Cerebellar cortex (tissue), 1 donor: ENCODE data around the gene DHRS7B.
"Not testable (repeated sequence)": the region's sequence is repeated elsewhere in the genome, so short reads cannot be mapped to it uniquely, and the experiment has no call there.

Source experiments
- DNase-seq: peaks from one replicate; pipeline ENCODE4 v3.0.0-alpha.2; 2015; ENCODE audit warnings: low spot score

The DHRS7B gene

DNA sequence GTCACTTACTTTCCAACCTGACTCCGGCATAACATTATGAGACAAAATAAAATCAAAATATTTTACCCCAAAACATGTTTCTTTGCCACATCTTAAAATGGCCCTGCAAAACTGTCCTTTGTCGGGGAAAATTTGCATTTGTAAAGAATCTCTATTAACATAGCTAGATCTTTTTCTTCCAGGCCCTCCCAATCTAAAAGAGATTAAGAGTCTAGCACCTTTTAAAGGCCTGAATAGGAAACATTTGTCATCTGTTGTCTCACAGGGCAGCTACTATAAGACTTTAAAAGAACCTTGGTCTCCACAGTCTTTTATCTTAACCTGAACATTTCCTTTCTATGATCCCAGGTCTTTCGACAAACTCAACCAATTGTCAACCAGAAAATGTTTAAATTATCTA lies 18.1 kb upstream of the DHRS7B start:
- no peak for DNase-seq

DNA sequence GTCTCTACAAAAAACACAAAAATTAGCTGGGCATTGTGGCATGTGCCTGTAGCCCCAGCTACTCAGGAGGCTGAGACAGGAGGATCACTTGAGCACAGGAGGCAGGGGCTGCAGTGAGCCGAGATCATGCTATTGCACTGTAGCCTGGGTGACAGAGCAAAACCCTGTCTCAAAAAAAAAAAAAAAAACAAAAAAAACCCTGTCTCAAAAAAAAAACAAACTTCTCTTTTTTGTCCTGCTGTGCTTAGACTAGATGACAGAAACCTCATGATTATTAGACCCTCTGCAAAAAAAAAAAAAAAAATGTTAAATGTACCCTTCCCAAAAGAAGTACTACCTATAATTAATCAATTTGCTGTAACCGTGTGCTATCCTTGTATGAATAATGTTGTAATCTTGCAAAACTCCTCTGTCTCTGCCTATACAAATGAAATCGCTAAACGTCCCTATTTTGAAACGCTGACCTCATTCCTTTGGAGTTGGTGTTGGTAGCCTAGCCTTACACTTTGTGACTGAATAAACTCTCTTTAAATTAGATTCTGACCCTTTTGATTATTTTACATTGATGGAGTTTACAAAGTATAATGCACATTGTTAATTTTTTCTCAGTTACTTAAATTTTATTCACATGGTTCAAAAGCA lies 13.6 kb upstream of the DHRS7B start:
- no peak for DNase-seq

DNA sequence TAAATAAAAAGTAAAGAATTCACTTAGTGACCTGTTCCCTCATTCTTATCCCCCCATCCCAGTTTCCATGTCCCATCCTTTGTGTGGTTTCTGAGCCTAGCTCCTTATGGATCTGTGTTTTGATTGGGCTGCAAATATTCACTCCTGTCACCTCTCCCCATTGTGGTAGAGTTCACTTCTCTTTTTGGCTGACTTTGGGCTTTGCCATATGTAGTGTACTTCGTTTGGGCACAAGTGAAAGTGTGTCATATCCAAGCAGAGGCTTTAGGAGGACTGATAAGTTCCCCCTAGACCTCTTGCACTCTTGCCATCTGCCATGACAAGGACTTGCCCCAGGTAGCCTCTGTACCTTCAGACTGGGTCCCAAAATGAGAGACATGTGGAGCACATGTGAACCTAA lies 13.0 kb upstream of the DHRS7B start:
- DNase-seq, result no peak

DNA sequence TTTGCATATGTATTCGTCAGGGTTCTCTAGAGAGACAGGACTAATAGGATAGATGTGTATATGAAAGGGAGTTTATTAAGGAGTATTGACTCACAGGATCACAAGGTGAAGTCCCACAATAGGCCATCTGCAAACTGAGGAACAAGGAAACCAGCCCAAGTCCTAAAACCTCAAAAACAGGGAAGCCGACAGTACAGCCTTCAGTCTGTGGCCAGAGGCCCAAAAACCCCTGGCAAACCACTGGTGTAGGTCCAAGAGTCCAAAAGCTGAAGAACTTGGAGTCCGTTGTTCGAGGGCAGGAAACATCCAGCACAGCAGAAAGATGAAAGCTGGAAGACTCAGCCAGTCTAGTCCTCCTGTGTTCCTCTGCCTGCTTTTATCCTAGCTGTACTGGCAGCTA lies 12.0 kb upstream of the DHRS7B start:
- DNase-seq, result not testable (repeated sequence)

DNA sequence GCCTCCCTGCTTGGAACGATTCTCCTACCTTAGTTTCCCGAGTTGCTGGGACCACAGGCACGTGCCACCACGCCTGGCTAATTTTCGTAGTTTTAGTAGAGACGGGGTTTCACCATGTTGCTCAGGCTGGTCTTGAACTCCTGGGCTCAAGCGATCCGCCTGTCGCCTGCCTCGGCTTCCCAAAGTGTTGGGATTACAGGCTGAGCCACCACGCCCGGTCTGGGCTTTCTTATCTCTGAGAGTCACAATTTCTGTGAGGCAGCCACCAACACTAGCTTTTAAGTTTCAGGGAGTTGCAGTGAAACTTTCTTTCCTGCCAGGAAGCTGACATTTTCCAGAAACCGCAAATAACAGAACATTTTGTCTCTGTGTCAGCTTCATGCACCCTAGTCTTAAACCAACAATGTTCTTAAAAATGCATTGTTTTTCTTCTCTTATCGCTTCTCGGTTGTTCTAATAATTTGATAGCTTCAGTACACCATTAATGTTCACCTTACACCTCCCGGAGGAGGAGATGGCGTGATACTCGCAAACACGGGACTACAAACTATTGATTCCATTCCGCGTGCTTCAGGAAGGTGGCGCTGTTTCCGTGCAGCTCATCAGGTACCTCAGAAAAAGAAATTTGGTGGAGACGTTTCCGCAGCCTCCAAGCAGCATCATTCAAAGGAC lies 7.4 kb upstream of the DHRS7B start:
- peak; percentile 86 for DNase-seq

DNA sequence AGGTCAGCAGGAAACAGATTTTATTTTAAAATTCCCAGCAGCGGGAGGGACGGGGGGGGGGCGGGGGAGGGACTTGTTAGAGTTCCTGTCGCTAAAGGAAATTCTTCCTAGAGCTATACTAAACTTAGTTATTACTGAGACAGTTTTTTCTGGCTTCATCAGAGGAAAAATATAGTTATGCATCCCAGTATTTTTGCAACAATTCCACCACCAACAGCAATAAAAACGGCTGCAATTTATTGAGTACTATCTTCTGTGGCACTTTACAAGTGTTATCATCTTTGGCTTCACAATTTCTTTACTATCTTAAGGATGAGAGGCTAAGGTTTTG lies 6.9 kb upstream of the DHRS7B start:
- DNase-seq, result no peak

DNA sequence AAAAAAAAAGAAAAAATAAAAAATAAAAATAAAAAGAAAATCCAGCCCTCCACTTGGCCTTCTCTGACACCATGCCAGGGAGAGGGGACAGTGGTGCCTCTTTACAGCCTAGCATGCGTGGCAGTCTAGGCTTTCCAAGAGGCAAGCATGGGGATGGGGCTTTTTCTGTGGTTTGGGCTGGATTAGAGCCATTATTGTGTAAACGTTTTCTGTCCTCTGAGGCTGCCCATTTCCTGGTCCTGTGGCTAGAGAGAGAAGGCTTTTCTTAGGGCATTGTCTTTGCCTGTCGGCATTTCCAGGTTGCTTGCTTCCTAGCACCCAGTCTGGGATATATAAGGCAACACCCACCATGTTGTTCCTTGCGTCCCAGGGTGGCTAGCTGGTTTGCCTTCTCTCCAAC lies 2.7 kb upstream of the DHRS7B start:
- DNase-seq, result no peak

DNA sequence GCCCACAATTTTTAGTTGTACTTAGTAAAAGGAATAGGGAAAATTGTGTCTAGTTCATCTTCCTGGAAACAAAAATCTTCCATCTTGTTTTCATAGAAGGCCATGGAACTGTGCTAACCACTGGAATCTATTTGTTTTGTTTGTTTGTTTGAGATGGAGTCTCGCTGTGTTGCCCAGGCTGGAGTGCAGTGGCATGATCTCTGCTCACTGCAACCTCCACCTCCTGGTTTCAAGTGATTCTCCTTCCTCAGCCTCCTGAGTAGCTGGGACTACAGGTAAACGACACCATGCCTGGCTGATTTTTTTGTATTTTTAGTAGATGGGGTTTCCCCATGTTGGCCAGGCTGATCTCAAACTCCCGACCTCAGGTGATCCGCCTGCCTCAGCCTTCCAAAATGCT lies 2.2 kb upstream of the DHRS7B start:
- not testable (repeated sequence) for DNase-seq

DNA sequence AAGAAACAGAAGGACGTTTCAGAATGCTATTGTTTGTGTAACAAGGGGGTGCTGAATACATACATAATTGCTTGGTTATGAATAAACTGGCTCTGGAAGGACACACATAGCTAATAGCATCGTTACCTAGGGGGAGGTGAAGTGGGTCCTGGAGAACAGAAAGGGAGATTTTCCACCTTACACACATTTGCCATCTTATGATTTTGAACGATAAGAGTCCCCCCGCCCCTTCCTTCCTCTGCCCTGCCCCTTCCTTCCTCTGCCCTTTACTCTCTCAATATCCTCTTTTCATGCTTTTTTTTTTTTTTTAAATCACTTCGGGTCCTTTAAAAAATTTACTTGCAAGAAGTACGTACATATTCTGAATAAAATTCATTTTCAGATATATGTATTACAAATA lies 902 bp upstream of the DHRS7B start:
- DNase-seq, result no peak

DNA sequence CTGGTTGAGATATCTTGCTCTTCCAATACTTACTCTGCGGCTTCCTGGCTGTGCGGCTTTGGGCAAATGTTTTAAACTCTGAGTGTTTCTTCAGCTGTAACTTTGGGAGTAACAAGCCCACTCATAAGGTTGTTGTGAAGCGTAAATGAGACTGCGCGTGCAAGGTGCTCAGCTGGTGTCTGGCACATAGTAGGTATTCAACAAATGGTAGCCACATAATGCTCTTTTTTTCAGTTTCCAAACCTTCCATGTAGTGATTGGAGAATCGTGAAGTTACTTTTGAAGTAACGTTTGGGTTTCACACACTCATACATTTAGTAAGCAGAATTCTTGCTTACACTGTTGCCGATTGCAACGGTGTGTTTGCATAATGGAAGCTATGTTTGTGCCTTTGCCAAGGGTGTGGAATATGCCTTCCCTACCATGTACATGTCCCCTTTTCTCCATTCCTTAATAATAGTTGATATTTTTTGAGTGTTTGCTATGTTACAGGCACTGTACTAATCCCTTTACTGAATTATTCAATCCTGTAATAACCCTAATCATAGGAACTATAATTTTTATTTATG lies 829 bp downstream of the DHRS7B start:
- DNase-seq, result no peak

DNA sequence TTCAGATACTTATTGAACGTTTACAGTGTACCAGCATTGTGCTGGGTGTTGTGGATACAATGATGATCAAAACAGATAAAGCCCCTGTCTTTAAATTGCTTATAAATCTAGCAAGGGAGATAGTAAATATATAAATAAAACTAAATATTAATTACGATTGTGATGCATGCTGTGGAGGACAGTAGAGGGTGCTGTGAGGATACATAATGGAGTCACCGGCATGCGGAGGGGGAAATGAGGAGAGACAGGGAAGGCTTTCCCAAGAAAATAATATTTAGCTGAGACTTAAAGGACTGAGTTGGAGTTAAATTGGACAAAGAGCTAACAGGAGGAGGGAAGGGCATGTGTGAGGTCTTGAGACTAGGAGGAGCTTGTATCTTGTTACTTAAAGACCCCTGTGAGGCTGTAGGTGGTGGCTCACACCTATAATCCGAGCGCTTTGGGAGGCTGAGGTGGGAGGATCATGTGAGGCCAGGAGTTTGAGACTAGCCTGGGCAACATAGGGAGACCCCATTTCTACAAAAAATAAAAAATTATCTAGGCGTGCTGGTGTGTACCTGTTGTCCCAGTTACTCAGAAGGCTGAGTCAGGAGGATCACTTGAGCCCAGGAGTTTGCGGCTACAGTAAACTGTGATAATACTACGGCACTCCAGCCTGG lies 2.4 kb downstream of the DHRS7B start:
- peak; percentile 53 for DNase-seq

DNA sequence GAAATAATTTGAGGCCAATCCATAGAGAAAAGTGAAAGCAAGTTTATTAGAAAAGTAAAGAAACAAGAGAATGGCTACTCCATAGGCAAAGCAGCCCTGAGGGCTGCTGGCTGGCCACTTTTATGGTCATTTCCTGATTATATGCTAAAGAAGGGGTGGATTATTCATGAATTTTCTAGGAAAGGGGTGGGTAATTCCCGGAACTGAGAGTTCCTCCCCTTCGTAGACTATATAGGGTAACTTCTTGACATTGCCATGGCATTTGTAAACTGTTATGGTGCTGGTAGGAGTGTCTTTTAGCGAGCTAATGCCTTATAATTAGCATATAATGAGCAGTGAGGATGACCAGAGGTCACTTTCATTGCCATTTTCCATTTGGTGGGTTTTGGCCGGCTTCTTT lies 4.4 kb downstream of the DHRS7B start:
- no peak for DNase-seq

DNA sequence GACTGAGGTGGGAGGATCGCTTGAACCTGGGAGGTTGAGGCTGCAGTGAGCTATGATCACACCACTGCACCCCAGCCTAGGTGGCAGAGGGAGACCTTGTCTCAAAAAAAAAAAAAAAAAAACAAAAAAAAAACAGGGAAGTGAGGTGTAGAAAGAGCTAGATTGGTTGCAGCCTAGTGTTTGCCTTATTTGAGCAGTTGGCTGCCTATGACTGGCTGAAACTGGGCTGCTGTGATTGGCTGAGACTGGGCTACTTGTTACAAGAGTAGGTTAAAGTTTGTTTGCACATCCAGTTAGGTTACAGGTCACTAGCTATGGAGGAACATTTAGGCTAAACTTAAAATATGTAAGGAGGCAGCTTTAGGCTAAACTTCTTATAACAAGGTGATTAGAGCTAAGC lies 5.7 kb downstream of the DHRS7B start:
- no peak for DNase-seq

DNA sequence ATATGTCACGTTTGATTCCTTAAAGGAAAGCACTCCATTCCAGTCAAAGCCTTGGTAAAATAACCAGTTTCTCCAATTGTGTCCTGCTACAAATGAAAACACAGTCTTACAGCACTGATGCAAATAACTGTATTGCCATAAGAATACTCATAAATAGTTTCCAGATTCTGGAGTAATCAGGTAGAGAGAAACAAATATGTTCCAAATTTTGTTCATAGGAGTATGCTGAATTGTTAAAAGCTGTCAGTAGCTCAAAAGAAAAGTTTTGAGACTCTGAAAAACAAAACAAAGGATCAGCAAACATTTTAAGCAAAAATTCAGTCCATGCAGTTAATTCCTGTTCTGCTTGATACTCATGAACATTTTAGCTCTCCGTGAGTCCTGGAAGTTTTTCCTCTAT lies 7.8 kb downstream of the DHRS7B start:
- DNase-seq, result no peak

DNA sequence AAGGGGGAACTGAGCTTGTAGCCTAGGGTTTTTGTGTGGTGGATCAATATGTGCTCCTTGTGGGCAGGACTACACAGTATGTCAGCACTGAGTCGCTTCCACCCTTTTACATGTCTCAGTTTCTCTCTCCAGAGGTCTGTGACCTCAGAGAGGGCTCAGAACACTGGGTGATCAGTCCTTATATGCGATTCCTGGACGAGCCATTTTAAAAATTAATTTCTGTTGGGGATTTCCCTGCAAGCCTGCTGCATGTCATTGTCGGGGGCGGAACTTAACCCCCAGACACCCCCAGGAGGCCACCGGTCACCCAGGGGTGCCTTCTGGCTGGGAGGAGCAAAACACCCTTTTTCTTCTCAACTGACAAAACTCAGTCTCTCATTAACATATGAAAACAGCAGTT lies 14.1 kb downstream of the DHRS7B start:
- no peak for DNase-seq

DNA sequence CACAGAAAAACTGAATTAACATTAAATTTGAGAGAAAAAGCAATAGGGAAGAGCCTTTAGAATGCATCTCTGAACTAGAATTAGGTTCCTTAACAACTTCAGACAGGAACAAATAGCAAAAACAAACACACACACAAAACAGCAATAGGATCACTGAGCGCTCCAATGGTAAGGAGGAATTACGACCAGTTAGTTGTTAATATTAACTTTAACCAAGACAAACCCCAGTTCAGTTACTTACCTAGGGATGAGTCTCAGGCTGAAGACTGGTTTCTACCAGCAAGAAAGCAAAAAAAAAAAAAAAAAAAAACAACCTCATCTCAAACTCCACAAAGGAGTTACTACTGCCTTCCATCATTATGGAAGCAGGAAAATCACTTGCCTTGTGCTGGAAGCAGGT lies 14.6 kb downstream of the DHRS7B start:
- no peak for DNase-seq

DNA sequence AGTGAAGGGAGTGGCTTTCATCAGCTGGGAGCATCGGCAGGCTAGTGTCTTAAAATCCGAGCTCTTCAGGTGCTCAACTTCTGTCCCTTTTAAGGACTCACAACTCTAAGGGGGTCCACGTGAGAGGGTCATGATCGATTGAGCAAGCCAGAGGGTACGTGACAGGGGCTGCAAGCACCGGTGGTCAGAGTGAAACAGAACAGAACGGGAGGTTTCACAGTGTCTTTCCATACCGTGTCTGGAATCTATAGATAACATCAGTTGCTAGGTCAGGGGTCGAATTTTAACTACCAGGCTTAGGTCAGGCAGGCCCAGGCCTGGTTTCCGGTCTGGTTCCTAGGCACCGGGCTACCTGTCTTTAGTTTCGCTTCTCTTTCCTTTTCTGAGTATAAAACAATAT lies 15.3 kb downstream of the DHRS7B start:
- DNase-seq, result not testable (repeated sequence)

DNA sequence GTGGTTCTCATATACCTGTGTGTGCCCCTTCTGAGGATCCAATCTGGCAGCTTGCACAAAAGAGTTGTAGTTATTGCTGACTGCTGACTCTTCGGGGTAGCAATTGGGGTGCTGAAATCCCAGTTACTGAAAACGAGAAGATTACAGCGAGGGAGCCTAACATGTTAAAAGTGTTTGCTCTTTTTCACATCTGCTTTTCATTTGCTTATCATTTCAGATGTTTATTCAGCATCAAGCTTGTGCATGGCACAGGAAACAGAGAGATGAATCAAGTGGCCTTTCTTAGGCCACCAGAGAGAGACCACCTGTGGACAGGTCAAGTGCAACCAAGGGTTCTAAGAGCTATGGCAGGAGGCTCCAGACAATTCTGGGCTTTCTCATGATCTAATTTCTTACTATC lies 16.9 kb downstream of the DHRS7B start:
- DNase-seq, result no peak

DNA sequence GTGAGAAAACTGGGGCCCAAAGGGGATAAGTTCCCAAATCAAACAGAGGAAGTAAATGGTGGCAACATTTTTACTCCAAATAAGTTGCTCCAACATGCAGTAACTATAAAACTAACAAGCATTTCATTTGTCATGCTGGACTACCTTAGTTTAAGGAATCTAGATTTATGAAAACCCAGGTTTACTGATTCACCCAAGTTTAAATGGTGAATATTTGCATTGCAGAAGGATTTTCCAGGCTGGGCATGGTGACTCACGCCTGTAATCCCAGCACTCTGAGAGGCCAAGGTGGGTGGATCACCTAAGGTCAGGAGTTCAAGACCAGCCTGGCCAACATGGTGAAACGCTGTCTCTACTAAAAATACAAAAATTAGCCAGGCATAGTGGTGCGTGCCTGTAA lies 17.5 kb downstream of the DHRS7B start:
- not testable (repeated sequence) for DNase-seq

DNA sequence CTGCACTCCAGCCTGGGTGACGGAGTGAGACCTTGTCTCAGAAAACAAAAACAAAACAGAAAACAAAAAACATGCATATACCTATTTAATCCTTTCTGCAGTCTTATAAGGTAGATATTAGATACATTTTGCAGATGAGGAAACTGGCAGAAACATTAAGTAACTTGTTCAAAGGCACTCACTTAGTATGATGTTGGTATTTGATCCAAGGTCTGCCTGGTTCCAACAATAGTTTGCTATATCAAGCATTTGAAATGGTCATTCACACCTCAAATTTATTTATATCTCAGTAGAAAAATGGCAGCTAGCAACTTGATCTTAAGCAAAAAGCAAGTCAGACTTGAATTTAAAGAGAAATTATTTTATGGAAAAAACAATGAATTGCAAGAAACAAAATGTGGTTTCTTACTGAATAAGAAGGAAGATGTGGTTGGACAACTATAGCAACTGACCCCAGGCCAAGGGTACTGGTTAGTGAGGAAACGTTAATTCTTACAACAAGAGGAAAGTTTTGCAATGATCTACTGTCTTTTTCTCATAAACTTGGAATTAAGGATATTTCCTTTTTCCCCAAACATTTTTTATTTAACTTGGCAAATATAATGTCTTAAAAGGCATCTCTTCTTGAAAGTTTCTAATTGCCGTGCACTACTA lies 19.7 kb downstream of the DHRS7B start:
- no peak for DNase-seq

DNA sequence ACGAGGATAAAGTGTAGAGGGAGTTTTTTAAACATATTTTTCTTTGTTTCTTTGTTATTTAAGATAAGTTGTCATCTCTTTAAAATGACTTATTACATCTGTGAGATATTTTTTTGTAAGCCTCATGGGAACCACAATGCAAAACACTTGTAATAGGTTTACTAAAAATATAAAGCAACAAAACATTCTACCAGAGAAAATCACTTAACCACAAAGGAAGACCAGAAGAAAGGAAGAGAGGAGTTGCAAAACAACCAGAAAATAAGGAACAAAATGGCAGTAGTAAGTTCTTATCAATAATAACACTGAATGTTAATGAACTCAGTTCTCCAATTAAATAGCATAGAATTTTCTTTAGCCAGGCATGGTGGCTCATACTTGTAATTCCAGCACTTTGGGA lies 22.9 kb downstream of the DHRS7B start:
- DNase-seq, result no peak

DNA sequence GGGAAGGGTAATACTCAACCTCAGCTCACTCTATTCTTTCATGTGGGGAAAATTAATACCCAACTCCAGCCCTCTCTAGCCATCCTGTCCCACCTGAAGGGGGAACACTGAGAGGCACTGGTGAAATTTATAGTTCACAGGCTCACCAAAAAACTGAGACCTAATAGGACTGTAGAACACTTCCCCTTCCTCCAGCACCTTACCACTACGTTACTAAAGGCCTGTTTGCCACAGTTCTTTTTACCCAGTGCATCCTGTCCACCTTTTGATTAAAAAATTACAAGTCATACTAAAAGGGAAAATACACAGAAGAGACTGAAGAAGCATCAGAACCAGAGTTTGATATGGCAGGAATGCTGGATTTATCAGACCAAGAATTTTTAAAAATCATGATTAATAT lies 26.0 kb downstream of the DHRS7B start:
- no peak for DNase-seq
